ENCODE results near the gene WDCP.
"Not testable (repeated sequence)": the region's sequence is repeated elsewhere in the genome, so short reads cannot be mapped to it uniquely, and the experiment has no call there.

WDCP gene

DNA sequence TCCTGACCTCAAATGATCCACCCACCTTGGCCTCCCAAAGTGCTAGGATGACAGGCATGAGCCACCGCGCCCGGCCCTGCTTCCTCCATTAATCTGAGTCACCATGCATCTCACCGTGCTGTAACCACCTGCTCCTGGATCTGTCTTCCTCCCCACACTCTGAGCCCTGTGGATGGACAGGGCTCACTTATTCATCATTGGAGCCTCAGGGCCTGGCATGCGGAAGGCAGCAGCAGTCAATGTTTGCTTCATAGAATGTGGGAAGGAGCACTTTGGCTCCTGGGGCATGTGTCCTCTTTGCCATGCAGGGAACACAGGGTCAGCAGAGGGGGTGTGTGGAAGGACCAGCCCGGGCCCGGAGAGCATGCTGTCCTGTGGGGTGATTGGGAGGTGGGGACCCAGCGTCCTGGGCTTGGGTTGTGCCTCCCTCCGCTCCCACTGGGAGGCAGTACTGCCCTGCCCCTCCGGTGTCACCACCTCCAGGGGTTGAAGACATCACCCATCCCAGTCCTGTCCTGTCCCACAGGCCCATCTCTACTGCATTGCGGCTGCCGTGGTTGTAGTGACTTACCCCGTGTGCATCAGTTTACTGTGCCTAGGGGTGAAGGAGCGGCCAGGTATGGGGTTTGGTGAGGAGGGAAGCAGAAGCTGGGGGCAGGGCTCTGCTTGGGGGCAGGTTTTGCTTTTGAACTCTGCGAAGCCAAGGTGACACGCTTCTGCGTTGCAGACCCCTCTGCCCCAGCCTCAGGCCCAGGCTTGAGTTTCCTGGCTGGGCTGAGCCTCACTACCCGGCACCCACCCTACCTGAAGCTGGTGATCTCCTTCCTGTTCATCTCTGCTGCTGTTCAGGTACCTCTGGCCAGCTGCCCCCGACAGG is 25.8 kb downstream of the WDCP start:
- DNase-seq: no peak

DNA sequence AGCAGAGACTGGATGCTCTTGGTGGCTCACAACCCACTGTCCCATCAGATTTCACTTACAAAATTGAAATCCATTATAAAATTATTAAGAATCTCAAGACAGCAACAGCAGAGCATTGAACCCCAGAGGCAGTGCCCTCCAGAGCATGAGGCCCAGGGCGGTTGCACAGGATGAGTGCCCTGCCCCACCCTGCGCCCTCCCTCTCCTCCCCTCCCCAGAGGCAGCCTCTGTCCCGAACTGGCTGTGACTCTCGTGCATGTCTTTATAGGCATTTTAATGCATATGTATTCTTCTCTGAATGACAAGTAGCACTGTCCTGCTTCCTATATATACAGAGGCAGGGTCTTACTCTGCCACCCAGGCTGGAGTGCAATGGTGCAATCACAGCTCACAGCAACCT is 26.9 kb downstream of the WDCP start:
- no peak for DNase-seq

DNA sequence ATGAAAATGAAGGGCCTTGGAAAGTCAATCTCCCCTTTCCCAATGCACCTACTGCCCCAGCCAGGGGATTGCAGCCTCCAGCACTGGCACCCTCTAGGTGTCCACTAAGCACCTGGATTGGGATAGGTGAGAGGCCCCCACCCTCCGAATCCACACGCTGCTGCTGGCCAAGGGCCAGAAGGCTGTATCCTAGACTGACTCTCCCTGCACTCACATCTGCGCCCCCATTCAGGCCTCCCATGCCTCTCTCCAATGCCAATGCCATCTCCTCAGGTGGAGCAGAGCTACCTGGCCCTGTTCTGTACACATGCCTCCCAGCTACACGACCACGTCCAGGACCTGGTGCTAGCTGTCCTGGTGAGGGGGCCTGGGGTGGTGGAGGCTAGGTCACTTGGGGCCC is 27.5 kb downstream of the WDCP start:
- DNase-seq: no peak

DNA sequence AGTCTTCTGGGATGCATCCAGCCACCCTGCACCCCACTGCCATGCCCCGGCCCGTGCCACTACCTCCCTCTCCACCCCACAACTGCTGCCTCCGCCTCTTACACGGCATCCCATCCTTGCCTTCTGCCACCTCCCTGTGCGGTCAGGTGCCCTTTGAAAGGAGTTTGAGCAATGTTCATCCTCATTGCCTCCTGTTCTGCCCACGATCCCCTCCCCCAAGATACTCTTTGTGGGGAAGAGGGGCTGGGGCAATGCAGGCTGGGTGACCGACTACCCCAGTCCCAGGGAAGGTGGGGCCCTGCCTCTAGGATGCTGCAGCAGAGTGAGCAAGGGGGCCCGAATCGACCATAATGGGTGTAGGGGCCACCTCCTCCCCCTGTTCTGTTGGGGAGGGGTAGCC is 28.9 kb downstream of the WDCP start:
- DNase-seq: no peak

DNA sequence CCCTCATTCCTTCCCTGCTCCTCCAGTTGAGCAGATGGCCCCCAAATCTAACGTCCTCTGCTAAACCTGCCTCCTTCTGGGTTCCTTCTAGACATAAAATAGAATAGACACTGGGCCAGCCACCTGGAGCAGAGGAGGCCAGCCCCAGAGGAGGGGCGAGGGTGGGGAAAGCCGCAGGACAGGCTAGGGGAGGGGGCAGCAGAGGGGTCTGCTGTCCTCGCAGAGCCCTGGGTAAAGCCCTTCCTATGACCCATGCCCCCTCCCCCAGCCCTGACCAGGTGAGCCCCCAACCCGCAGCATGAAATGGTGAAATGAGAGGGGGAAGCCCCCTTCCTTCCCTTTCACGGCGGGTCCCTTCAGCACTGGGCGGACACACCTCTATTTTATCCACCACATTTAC is 29.5 kb downstream of the WDCP start:
- DNase-seq: no peak

DNA sequence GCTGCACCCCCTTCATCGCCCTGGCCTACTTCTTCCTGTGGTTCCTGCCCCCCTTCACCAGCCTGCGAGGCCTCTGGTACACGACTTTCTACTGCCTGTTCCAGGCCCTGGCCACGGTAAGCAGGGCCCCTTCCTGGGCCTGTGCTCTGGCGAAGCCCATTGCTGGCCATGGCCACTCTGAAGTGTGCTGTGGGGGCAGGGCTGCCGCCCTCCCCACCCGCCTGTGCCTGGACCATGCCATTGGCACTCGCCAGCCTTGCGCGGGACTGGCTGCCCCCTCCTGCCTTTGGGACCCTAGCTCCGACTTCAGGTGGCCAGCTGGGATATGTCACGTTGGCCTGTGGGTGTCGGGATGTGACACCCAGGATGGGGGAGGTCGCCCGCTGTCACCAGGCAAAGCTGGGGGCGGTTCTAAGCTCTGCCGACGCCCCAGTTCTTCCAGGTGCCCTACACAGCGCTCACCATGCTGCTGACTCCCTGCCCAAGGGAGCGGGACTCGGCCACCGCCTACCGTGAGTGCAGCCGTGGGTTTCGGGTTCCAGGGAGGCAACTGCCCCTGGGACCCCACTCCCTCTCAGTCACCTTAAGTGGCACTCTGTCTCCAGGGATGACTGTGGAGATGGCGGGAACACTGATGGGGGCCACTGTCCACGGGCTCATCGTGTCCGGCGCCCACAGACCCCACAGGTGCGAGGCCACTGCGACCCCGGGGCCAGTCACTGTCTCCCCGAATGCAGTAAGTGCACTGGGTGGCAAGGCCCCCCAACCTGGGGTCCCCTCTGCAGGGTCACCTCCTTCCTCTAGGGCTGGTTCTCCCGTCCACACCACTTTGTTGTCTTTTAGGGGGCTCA is 30.1 kb downstream of the WDCP start:
- no peak for DNase-seq

DNA sequence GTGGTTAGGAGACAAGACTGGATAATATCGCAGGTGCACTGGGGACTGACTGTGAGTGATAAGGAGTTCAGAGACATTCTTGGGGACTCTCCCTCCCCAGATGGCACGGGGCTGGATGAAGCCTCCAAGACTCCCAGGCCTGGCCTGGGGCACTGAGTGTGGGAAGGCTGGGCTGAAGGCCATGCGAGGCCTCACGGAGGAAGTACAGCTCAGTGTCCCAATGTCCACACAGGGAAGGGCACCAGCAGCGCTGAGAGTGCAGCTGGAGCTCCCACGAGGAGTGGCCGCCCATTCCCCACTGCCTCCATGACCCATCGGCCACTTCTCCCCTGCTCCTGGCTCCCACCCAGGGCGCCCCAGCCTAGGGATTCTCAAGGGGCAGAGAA is 30.8 kb downstream of the WDCP start:
- no peak for DNase-seq

DNA sequence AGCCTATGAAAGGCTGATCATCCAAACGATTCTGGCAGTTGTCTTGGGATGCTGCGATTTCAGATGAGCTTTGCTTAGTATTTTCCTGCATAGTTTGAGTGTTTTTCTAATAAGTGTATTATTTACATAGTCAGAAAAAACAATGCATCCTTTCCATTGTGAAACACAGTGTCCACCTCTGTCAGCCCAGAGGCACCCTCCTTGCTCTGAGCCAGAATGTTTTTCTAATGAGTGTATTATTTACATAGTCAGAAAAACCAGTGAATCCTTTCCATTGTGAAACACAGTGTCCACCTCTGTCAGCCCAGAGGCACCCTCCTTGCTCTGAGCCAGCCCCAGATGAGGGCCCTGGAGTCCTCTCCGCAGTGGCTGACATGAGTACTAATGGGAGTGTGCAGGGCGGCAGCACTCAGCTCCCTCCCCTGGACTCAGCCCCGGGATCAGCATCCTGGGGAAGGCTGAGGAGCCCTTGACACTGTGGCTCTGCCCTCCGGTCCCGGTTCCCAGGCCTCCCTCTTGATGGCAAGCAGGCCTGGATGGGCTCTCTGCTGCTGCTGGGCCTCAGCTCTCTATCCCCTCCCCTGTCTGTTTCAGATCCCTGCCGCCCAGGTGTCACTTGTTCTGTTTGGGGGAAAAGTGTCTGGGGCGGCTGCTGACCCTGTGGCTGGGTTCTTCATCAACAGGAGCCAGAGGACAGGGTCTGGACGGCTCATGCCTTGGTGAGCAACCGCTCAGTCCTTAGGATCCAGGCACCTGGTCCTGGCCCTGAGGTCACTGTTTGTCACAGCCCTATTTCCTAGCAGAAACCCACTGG is 31.4 kb downstream of the WDCP start:
- no peak for DNase-seq

DNA sequence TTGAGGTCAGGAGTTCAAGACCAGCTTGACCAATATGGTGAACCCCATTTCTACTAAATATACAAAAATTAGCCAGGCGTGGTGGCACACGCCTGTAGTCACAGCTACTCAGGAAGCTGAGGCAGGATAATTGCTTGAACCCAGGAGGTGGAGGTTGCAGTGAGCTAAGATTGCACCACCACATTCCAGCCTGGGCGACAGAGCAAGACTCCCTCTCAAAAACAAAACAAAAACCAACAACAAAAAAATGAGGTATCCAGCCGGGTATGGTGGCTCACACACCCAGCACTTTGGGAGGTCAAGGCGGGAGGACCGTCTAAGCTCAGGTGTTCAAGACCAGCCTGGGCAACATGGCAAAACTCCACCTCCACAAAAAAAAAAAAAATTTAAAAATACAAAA is 32.3 kb downstream of the WDCP start:
- DNase-seq: not testable (repeated sequence)

DNA sequence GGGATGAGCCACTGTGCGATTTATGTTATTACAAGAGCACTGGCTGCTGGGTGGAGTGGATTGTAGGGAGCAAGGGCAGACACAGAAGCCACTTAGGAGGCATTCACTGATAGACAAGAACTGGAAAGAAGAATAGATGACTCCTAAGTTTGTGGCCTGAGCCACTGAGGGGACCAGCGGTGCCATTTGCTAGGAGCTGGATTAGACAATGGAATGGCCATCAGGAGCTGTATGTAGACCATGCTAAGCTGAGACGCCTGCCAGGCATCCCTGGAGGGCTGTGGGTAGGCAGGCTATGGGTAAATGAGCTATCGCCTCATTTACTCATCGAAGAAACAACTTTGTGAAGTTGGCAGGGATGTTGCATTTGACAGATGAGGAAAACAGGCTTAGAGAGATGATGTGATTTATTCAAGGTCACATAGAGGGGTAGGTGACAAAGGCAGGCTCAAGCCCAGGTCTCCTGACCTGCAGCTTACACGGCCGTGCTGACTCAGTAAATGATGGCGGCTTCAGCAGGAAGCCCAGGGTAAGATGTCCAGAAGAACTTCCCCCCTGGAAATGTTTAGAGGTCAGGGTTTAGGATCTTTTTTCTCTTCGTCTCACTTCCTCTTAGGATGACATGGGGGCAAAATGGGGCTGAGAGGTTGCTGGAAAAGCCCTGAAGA is 34.5 kb downstream of the WDCP start:
- no peak for DNase-seq

DNA sequence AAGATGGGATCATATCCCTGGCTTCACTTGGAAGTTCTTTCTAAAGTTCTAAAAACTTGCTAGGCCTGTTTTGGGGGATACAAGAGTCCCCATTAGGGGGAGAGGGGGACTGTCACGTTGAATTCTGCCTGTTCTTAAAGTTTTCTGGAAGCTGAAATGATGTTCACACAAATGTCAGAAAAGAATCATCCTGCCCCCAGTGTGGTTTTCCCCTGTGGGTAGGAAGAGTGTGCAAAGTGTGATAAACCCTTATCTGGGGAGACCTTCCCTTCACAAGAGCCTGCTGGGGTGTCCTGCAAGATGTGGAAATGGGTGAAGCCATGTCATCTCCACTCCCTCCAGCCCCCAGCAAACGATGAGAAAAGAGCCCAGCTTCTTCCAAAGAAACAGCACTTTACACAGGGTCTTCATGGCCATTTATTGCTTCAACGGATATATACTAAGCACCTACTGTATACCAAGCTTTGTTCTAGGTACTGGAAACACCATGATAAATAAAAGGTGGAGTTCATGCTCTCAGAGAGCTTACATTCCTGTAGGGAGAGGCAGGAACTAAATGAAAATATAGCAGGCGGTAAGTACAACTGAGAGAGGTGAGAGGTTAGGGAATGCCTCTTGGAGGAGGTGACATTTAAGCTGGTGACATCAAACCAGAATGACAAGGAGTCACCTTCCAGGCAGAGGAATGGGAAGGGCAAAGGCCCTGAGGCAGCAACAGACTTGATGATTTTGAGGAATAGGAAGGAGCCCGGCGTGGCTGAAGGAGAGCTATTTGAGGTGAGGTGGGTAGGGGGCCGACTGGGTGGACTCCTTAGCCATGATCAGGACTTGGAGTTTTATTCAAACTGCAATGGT is 35.7 kb downstream of the WDCP start:
- DNase-seq: no peak

DNA sequence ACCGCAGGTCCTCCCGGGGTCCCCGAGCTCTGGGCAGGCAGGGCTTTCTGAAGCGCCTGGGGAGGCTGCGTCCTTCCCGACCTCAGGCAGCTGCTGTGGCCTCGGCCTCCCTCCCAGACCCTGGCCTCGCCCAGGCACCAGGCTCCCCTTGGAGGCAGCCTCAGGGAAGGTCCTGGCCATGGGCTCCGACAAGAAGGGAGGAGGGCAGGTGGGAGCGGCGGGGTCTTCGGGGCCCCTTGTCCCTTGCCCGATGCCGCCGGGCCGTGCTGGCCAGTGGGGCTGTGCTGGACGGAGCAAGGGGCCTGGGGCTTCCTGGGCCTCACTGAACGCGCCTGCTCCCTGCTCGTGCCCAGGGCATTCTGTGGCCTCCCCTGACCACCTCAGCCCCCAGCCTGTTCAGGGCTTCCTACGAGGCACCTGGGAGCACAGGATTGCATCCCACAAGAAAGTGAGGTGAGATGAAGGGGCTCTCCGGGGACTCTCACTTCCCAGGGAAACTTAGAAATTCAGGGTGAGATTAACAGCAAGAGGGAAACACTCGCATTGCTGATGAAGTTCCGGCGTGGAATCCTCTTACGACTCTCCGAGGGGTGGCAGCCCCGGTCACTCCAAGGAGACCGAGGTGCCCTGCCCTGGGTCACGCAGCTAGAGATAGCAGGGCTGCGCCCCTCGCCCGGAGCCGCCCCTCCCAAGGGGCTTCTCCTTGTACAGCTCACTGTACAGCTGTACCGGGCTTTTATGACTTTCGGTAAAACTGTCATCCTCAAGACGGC is 36.5 kb downstream of the WDCP start:
- no peak for DNase-seq

DNA sequence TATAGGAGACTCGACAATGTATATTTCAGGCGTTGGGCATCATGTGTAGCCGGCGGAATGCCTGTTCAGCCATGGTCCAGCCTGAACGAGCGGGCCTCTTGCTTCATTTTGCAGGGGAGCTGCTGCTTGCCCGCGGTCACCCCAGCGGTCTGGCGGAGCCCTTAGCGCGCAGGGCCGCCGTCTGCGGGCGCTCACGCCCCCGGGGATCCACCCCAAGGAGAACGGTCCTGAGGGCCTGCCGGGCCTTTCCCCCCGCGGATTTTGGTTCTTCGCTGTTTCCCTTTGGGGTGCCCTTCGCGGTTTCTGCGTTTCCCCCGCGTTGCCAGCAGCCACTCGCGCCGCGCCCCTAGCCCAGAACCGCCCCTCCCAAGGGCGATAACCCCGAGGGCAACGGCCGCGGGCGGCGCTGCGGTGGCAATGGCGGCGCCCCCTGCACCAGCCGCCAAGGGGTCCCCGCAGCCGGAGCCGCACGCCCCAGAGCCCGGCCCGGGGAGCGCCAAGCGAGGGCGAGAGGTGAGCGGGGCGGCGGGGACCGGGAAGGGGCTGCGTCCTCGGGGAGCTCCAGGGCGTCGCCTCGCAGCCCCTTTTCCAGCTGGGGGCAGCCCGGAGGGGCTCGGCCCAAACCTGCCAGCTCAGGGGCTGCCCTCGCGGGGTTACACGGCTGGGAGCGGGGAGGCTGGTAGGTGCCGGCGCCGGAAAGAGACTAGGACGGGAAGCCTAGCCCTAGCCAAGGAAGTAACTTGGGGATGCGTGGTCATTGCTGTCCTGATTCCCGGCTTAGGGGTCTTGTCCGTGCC is 37.3 kb downstream of the WDCP start, which contains the start of gene MFSD2B:
TSS of gene MFSD2B (plus strand) at position 406 of the 797 bp plus-strand sequence. CDS start at position 418, 12 bp downstream.
- DNase-seq: no peak

DNA sequence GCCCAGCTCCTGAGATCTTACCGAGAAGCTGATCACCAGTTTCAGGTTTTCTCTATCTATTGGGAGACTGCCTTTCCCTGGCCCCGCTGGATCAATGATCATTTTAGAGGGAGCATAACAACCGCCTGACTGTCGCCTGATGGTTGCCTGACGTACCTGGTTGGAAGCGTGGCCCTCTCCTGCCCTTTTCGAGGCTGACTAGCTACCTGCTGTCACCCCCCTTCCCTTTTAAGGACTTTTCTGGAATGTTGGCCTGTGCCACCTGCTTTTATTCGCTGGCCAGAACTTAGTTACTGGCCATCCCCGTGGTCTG is 37.9 kb downstream of the WDCP start:
- DNase-seq: no peak

DNA sequence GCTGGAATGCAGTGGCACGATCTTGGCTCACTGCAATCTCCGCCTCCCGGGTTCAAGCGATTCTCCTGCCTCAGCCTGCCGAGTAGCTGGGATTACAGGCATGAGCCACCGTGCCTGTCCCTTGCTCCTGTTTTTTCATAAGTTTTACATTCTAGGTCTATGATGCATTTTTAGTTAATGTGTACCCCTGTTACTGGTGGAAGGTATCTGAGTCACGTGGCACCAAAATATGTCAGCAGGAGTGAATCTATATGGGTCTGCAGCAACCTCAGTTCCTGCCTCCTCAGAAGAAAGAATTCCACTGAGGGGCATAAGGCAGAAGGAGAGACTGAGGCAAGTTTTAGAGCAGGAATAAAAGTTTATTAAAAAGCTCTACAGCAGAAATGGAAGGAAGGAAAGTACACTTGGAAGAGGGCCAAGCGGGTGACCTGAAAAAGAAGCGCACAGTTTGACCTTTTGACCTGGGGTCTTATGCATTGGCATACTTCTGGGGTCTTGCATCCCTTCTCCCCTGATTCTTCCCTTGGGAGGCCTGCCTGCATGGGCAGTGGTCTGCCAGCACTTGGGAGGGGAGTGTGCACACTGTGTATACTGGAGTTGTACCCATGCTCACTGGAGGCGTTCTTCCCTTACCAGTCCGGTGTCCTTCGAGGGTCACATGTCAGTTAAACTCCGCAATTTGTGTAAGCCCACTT is 38.4 kb downstream of the WDCP start:
- DNase-seq: no peak

DNA sequence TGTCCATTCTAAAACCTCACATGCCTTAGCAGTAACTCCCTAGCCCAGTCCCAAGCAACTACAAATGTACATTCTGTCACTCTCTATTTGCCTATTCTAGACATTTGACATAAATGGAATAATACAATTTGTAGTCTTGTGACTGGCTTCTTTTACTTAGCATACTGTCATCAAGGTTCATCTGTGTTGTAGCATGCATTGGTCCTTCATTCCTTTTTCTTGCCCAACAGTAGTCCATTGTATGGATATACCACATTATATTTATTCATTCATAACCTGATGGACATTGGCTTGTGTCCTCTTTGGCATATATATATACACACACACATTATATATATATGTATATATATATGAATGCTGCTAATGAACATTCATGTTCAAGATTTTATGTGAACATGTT is 39.5 kb downstream of the WDCP start:
- DNase-seq: no peak

DNA sequence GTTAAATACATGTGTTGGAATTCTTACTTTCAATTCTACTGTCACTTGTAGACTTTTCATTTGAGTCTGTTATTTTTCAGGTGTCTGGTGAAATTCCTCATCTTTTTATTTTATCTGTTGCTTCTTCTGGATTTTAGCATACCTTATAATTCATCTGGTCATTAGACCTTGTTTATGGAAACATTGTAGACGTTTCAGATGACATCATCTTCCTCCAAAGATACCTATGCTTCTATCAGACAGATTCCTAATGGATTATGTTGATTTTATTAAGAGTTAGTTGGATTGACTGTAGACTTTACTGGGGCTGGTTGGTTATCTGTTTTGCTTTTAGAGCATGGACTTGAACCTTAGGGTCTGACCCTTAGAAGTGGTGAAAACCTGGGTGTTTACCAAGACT is 52.6 kb downstream of the WDCP start:
- no peak for DNase-seq

DNA sequence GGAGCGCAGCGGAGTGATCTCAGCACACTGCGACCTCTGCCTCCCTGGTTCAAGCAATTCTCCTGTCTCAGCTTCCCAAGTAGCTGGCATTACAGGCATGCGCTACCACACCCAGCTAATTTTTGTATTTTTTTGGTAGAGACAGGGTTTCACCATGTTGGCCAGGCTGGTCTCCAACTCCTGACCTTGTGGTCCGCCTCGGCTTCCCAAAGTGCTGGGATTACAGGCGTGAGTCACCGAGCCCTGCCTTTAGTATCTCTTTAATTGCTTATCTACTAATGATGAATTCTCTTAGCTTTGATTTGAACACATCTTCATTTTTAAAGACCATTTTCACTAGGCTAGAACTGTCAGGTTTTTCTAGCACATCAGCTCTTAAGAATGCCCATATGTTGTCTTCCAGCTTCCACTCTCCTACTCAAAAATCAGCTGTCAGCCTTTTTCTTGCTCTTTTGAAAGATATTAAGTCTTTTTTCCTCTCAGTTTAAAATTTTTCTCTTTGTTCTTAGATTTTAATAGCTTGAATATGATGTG is 53.4 kb downstream of the WDCP start:
- no peak for DNase-seq

DNA sequence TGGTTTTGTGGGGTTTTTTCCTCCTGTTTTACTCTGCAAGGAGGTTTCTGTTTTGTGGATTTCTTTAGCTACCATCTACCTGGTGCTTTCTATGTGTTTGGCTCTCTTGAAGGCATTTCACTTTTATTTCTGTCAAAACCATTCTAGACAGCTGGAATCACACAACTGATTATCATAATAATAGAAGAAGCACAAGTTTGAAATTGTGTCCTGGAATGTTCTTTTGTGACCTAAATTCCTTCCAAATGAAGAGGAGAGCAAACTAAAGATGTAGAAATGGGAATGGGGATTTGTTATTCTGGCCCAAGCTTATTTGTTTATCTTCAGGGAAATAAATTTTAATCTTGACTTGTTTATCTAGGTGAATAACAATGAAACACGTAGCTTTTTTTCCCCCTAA is 54.3 kb downstream of the WDCP start:
- no peak for DNase-seq

All from right forelimb (tissue), 1 donor.